Activated T-helper 1 cell treated with anti-CD3 and anti-CD28 coated beads, Interleukin-2, amount 50 U/mL, for 16 hours (primary cell): ENCODE results near the gene AKAP8.
"Not testable (repeated sequence)": the region's sequence is repeated elsewhere in the genome, so short reads cannot be mapped to it uniquely, and the experiment has no call there.

Source experiments
- DNase-seq, 2 donors: peaks; one replicate each; pipeline ENCODE4 v3.0.0-alpha.2; 2020; ENCODE audit warnings: low read depth in 1 of 2, low spot score in 1 of 2

Gene AKAP8

DNA sequence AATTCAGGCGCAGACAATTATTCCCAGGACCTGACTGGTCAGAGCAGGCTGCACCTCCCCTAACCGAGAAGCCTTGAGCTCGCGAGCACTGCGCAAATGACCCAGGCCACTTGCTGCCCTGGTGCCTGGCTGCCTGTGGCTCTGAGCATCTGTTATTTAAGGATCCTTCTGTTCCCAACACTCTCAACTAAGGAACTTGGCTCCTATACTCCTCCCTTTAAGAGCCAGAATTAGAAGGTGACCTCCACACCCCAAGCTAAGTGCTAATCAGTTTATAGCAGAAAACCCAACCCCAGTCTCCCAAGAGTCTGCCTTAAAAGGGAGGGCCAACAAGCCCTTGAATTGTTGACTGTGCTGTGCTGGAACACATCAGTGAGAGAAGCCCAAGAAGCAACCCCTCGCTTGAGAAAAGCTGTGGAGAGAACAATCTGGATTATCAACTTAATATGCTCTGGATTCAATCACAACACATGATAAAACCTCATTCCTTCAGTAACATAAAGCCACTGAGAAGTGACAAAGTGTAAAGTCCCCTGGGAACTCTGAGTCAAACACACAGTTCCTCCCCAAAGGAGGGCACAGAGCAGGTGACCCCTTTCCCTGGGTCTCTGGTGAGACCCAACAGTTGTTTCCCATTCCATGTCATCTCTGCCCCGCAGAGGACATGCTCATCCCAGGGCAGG, 24.7 kb upstream of the AKAP8 start:
- no peak for DNase-seq

DNA sequence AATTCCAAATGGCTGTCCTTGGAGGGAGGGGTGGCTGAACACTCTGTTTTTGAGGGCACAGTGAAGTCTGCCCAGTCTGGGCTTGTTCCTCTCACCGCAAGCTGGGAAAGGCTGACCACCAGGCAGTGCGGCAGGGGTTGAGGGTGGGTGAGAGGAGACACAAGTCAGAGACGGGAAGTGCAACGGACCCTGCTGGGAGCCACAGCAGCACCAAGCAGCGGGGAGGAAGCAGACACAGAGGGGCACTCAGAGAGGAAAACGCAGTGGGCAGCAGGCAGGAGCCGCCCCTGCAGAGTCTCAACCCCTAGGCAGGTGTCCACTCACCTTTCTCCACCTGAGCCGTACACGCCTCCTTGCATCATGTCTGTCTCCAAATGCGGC, 23.6 kb upstream of the AKAP8 start:
- DNase-seq, result no peak

DNA sequence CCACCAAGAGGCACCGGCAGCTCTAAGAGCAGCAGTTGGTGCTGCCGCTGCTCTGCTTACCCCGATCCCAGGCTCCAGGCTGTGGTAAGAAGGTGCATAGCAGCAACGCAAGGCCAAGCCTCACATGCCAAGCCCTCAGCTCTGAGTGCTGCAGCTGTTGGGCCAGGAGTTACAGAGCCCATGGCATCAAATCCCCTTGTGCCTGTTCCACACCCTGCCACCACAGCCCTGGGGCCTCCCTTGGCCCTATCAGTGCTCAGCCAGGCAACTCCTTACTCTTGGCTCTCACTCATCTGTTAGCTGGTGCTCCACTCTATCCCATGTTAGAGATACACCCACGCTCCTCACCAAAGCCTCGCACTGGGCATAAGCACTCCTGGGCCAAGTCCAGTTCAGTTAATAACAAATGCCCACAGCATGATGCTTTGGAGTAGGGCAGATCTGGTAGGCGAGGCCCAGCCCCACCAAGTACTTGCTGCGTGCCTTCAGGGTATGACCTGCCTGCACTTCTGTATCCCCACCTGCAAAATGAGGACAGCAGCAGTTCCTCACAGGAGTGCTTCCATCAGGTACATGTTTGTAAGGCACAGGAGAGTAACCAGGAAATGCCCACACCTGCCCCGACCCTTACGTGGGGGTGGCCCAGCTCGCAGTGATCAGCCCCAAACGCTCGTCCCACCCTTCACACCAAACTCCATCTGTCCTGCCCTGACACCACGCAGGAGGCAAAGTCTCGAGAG, 23.0 kb upstream of the AKAP8 start:
- no peak for DNase-seq

DNA sequence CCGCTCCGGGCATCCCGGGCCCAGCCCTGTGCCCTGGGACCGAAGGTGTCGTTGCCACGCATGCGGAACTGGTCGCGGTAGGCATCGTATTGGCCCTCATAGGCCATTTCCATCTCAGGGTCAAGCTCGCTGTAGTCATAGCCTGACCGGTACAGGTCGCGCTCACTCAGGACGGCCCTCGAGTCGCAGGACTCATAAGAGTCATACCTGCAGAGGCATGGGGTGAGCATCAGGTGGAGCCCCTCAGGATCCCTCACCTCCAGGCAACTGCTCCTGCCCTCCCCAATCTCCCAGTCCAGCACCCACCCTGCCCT, 21.8 kb upstream of the AKAP8 start:
- DNase-seq, result no peak

DNA sequence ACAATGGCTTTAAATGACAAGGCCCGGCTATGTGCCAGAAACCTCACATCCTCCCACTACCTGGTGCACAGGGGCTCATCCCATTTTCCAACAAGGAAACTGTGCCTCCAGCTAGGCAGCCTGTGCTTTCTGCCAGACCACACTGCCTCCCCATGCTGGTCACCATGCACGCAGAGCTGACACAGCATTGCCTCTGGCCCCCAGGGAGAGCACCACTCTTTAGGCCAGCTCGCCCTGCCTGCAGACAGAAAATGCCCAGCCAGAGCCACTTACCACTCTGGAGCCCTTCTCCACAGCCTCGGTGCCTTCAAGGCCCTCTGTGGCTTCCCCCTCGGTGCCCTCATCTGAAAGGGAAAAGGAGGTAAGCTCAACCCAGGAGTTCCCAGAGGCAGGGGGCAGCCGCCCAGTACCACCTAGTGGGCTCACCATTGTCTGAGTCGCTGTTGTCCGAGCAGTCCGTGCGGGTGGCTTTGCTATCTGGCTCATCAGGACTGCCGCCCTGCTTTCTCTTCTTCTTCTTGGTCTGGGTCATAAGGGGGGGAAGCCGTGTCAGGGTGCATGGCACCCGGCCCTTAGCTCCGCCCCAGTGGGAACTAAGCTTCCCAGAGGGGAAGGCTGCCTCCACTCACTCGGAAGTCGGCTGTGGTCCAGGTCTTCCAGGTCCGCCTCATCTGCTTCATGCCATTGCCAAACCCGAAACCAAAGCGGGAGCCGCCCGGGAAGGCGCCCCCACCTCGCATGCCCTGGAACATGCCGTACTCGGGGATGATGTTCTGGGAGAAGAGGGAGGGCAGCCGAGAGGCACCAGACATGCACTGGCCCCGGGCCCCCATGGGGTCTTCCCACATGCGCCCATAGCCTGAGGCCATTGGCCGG, 21.2 kb upstream of the AKAP8 start:
- DNase-seq, result no peak

DNA sequence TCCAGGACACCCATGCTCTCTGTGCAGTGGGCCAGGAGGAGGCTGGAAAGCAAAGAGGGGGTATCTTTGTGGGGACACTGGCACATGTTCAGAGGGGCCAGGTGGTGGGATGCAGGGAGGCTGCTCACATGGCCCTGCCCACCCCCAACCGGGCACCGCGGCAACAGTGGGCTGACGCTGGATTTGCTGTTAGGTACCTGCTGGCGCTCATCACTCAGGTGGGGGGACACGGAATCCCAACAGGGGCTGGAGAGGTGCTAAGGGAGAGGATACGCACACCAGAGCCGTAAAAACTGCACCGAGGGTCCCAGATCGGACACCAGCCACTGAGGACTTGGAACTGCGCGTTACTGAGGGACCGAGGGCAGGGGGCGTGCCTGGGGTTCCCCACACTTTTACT, 20.0 kb upstream of the AKAP8 start:
- DNase-seq, result no peak

DNA sequence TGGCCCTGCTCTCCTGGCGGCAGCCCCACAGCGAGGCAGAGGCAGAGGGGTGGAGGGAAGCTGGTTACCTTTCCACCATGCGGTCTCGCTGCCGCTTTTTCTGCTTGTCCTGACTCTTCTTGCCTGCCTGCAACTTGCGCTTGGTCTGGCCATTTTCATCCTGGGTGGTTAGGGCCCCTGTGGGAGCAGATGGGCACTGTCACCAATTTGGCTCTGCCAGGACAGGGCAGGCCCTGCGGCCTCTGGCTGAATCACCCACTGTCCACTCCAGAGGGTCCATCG, 19.6 kb upstream of the AKAP8 start:
- DNase-seq, result no peak

DNA sequence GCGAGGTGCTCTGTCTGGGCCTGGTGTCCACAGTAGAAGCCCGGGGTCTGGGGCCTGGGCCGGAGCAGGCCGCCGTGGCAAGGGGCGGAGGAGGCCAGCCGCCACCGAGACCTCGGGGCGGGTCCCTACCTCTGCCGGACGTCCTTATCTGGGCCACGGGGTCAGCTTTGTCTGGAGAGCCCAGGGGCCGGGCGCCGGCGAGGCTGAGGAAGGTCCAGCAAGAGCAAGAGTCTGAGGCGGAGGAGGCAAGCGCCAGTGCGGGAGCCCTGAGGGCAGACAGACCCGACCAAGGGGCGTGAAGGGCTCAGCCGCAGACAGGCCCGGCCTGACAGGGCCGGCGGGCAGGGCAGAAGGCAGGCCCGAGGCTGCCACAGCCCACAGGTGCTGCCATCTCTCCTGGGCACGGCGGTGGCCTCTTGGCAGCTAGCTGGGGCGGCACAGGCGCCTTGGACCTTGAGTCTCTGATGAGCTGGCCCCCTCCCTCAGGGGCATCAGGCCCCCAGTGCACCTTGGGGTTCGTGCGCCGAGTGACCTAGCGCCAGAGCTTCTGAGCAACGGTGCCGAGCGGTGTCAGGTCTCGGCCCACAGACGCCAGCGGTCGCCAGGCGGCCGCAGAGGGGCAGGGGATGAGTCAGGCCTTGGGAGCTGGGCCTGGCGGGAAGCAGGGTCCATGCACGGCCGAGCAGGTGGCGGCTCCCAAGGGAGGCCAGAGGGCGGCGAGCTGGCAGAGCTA, 19.1 kb upstream of the AKAP8 start:
- no peak for DNase-seq

DNA sequence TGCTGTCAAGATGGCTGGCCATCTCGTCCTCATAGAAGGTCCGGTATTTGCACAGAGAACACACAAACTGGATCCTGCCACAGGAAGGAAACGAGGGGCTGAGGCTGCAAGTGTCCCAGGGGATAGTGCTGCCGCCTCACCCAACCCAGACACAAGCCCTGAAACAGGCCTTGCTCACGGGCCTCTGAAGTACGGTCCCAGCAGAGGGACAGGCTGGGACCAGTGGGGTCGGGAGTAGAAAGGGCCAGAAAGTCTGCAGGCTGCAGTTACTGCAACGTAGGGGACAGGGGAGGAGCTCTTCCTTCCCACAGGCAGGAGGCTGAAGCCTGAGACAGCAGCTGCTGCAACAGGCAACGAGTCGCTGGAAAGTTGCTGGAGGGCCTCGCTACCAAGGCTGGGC, 18.2 kb upstream of the AKAP8 start:
- no peak for DNase-seq

DNA sequence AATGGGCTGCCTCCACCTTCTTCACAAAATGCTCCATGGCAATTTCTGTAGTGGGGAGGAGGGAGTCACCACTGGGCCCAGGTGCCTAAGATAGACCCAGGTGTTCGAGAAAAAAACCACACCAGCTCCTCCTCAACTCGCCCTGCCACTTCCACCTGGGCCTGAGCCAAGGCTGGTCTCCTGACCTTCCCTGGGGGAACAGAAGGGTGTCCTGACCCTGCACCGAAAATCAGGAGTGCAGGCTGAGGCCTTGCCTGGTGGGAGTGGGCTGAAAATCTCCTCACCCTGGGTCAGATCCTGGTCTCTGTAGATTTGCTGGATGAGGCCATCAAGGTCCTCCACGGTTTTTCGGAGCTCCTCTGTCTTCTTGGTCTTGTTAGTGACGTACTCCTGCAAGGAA, 17.6 kb upstream of the AKAP8 start:
- DNase-seq, result no peak

DNA sequence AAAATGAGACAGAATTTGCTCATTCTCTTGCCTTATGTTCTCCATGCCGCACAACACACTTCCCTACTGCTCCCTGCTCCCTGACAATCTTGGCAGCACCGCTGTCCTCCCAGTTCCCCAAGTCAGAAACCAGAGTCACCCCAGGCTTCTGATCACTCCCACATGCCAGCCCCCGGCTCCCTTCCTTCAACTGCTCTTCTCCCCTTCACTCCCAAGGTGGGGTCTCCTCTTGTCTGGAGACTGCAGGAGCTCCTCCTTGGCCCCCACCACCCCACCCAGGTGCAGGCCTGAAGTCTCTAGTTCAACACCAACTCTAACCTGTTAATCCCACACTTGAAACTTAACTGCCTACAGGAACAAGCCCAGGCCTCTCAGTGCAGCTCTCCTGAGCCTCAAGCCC, 16.8 kb upstream of the AKAP8 start:
- no peak for DNase-seq

DNA sequence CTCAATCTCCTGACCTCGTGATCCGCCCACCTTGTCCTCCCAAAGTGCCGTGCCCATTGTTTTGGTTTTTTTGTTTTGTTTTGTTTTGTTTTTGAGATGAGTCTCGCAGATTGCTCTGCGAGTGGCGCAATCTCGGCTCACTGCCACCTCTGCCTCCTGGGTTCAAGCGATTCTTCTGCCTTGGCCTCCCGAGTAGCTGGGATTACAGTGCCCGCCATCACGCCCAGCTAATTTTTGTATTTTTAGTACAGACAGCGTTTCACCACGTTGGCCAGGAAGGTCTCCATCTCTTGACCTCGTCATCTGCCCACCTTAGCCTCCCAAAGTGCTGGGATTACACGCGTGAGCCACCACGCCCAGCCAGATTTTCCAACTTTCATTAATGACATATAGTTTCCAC, 15.7 kb upstream of the AKAP8 start:
- not testable (repeated sequence) for DNase-seq

DNA sequence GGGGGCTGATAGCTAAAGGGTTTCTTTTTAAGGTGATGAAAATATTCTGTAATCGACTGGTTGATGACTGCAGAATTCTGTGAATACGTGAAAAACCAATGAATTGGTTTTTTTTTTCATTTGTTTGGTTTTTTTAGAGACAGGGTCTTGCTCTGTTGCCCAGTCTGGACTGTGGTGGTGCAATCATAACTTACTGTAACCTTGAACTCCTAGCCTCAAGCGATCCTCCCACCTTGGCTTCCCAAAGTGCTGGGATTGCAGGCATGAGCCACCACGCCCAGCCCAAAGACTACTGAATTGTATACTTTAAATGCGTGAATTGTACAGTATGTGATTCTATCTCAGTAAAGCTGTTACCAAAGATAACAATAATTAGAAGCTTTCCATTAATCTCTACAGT, 14.8 kb upstream of the AKAP8 start:
- no peak for DNase-seq

DNA sequence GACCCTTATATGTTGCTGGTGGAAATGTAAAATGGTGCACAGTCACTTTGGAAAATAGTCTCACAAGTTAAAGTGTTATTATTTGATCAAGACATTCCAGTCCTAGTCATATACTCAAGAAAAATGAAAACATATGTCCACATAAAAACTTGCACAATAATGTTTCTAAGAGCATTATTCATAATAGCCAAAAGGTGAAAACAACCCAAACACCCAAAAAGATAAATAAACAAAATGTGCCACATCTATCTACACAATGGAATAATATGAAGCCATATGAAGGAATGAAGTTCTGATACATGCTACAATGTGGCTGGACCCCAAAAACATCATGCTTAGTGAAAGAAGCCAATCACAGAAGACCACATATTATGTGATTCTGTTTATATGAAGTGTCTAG, 14.4 kb upstream of the AKAP8 start:
- DNase-seq, result no peak

DNA sequence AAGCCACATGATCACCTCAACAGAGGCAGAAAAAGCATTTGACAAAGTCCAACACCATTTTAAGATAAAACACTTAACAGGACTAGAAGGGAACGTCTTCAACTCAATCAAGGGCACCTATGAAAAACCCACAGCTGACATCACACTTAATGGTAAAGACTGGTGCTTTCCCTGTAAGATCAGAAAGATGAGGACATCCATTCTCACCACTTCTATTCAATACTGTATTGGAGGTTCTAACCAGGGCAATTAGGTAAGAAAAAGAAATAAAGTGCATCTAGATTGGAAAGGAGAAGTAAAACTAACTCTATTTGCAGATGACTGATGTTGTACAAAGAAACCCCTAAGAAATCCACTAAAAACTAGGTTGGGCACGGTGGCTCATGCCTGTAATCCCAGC, 11.2 kb upstream of the AKAP8 start:
- DNase-seq, result no peak

DNA sequence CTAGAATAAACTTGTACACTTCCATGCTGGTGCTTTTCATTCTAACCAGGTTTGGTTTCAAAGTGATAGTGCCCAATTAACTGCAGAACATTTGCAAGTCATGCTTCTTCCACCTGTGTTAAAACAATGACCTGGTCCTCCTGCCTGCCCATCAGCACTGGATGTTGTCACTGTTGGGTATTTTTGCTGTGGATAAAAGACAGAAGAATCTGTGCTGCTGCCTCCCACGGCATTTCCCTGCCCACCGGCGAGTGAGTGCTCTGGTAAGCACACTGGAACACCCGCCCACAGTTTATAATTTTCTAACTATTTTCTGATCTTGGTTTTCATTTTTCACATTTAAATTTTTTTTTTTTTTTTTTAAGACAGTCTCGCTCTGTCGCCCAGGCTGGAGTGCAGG, 2.3 kb upstream of the AKAP8 start:
- no peak for DNase-seq

DNA sequence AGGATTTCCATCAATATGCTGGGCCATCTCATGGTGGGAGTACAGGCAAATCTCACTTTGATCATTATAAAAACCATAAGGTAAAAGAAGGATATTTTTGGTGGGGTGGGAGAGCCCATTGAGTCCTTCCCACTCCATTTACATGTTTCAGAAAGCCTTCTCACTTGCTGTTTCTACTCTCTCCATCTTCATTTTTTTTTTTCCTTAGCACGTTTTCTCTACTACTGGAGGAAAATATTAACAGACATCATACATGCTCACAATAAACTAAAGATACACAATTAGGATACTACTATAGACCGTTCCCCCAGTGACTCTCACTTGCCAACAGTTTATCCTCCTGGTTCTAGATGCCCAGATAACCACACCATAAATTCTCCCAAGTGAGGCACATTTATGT, 1.8 kb upstream of the AKAP8 start:
- DNase-seq, result no peak

DNA sequence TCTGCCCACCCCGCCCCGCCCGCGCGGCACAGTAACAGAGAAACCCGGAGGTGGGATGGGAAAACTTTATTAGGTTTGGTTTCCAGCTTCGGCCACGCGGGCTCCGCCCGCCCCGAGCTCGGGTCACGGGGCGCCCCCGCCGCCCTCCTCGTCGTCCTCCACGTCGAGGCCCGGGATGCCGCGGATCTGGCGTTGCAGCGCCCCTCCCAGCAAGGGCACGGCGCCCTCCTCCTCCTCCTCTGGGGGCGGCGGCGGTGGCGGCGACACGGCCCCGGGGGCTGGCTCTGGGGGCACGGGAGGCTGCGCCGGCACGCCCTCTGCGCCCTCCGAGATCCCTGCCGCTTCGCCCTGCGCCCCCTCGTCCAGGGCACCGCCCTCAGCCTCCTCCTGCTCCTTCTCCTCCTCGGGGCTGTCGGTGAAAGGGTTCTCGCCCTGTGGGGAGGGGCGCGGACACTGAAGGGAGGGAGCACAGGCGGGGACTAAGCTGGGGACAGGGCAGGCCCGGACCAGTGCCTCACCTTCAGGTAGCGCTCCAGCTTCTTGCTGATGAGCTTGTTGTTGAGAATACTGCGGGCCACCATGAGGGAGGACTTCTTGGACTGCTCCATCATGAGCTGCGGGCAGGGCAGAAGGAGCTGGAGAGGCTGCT, 536 bp upstream of the AKAP8 start:
- DNase-seq, result no peak

DNA sequence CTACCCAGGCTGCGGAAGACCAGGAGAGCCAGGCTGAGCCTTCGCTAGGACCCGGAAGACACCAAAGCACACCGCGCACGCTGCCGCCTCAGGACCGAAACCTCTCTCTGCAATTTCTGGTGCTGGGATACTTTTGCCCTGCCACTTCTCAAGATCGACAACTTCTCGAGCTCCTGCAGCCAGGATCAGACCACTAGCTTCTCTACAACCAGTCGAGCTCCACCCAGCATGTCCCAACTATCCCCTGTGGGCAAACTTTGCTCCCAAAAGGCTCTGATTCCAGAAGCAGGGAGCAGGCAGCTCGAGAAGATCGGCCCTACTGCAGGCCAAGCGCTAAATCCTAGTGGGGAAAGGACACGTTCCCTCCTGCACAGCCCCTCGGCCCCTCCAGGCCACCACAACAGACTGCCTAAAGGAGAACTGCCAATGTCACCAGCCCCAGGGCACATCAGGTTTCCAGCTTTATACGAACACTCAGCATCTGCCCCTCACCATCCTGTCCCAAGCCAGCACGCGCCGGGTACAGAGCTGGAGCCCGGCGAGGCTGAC, 979 bp downstream of the AKAP8 start:
- DNase-seq, result peak in 1 of 2 donors; percentile 28

DNA sequence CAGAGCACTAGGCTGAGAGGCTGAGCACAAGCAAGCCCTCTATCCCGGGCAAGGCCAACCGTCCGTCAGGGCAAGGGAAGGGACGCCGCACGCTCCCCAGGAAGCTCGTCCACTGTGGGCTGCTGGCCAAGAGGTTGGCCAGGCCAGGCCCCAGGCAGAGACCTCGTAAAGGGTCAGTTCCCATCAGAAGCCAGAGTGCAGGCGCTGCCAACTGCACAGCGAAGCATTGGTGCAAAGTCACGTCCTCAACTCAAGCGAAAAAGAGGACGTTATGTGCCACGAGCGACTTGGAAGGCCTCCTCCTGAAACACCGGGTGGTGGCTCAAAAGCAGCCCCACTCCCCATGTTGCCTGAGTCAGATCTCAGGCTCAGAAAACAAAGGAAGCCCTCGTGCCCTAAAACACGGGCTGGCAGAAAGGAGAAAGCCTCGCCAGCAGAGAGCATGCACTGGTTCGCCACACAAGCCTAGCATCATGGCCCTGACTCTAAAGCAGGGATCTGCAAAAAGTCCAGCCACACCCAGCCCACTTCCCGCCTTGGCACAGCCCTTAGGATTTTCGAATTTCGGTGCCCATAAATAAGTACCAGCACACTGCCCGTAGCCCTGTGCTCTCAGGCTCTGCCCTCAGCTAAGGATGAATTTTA, 4.7 kb downstream of the AKAP8 start:
- no peak for DNase-seq
